ENCODE data around the gene MPRIP.

- TF ChIP-seq EZH2 (IDR thresholded peaks at IDR 0.05; ENCODE audit: low read depth), result no peak
- TF ChIP-seq, protein P1, sequence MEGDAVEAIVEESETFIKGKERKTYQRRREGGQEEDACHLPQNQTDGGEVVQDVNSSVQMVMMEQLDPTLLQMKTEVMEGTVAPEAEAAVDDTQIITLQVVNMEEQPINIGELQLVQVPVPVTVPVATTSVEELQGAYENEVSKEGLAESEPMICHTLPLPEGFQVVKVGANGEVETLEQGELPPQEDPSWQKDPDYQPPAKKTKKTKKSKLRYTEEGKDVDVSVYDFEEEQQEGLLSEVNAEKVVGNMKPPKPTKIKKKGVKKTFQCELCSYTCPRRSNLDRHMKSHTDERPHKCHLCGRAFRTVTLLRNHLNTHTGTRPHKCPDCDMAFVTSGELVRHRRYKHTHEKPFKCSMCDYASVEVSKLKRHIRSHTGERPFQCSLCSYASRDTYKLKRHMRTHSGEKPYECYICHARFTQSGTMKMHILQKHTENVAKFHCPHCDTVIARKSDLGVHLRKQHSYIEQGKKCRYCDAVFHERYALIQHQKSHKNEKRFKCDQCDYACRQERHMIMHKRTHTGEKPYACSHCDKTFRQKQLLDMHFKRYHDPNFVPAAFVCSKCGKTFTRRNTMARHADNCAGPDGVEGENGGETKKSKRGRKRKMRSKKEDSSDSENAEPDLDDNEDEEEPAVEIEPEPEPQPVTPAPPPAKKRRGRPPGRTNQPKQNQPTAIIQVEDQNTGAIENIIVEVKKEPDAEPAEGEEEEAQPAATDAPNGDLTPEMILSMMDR (conservative IDR thresholded peaks at IDR 0.05), result no peak
Observed at GRCh38 chr17:17106756-17107155, 64.5 kb downstream of the MPRIP start.

Measured in PC-9 (cell line).